Measurements from ENCODE around the gene OPCML. TPM values are rescaled to one million over a fixed set of nuclear protein-coding genes. Genes with fewer than 3 reads are reported as not detected.

Gene OPCML
- total and polyA plus RNA-seq, 2 experiments from 2014 or later, result 1.2 to 4.4 TPM

DNA sequence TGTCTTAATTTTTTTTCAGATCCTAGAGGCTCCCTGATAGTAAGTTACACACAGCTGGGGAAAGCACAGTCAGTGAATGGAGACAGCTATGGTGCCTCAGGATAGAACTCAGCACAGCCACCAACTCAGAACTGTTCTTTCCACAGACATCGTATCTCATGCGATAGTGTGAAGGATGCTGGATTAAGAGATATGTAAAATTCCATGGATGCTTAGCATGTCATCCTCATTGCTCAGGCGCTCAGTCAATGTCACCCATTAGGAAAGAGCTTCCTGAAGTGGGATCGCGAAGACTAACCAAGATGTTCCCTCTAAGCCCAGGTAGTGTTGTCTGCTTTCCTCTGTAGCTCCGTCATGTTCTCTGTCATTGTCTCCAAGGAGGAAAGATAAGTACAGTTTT is 1000.4 kb downstream of the OPCML start (continued):
- TF ChIP-seq, protein P1, sequence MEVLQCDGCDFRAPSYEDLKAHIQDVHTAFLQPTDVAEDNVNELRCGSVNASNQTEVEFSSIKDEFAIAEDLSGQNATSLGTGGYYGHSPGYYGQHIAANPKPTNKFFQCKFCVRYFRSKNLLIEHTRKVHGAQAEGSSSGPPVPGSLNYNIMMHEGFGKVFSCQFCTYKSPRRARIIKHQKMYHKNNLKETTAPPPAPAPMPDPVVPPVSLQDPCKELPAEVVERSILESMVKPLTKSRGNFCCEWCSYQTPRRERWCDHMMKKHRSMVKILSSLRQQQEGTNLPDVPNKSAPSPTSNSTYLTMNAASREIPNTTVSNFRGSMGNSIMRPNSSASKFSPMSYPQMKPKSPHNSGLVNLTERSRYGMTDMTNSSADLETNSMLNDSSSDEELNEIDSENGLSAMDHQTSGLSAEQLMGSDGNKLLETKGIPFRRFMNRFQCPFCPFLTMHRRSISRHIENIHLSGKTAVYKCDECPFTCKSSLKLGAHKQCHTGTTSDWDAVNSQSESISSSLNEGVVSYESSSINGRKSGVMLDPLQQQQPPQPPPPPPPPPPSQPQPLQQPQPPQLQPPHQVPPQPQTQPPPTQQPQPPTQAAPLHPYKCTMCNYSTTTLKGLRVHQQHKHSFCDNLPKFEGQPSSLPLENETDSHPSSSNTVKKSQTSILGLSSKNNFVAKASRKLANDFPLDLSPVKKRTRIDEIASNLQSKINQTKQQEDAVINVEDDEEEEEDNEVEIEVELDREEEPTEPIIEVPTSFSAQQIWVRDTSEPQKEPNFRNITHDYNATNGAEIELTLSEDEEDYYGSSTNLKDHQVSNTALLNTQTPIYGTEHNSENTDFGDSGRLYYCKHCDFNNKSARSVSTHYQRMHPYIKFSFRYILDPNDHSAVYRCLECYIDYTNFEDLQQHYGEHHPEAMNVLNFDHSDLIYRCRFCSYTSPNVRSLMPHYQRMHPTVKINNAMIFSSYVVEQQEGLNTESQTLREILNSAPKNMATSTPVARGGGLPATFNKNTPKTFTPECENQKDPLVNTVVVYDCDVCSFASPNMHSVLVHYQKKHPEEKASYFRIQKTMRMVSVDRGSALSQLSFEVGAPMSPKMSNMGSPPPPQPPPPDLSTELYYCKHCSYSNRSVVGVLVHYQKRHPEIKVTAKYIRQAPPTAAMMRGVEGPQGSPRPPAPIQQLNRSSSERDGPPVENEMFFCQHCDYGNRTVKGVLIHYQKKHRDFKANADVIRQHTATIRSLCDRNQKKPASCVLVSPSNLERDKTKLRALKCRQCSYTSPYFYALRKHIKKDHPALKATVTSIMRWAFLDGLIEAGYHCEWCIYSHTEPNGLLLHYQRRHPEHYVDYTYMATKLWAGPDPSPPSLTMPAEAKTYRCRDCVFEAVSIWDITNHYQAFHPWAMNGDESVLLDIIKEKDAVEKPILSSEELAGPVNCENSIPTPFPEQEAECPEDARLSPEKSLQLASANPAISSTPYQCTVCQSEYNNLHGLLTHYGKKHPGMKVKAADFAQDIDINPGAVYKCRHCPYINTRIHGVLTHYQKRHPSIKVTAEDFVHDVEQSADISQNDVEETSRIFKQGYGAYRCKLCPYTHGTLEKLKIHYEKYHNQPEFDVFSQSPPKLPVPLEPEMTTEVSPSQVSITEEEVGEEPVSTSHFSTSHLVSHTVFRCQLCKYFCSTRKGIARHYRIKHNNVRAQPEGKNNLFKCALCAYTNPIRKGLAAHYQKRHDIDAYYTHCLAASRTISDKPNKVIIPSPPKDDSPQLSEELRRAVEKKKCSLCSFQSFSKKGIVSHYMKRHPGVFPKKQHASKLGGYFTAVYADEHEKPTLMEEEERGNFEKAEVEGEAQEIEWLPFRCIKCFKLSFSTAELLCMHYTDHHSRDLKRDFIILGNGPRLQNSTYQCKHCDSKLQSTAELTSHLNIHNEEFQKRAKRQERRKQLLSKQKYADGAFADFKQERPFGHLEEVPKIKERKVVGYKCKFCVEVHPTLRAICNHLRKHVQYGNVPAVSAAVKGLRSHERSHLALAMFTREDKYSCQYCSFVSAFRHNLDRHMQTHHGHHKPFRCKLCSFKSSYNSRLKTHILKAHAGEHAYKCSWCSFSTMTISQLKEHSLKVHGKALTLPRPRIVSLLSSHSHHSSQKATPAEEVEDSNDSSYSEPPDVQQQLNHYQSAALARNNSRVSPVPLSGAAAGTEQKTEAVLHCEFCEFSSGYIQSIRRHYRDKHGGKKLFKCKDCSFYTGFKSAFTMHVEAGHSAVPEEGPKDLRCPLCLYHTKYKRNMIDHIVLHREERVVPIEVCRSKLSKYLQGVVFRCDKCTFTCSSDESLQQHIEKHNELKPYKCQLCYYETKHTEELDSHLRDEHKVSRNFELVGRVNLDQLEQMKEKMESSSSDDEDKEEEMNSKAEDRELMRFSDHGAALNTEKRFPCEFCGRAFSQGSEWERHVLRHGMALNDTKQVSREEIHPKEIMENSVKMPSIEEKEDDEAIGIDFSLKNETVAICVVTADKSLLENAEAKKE (CRISPR knock-in tag; IDR thresholded peaks at IDR 0.05), result no peak
- no peak for TF ChIP-seq STAT1 (IDR thresholded peaks at IDR 0.05; ENCODE audit: unreplicated experiment)
- no peak for TF ChIP-seq EZH2 (IDR thresholded peaks at IDR 0.05; ENCODE audit: low read depth, unreplicated experiment)
- TF ChIP-seq, protein P2, sequence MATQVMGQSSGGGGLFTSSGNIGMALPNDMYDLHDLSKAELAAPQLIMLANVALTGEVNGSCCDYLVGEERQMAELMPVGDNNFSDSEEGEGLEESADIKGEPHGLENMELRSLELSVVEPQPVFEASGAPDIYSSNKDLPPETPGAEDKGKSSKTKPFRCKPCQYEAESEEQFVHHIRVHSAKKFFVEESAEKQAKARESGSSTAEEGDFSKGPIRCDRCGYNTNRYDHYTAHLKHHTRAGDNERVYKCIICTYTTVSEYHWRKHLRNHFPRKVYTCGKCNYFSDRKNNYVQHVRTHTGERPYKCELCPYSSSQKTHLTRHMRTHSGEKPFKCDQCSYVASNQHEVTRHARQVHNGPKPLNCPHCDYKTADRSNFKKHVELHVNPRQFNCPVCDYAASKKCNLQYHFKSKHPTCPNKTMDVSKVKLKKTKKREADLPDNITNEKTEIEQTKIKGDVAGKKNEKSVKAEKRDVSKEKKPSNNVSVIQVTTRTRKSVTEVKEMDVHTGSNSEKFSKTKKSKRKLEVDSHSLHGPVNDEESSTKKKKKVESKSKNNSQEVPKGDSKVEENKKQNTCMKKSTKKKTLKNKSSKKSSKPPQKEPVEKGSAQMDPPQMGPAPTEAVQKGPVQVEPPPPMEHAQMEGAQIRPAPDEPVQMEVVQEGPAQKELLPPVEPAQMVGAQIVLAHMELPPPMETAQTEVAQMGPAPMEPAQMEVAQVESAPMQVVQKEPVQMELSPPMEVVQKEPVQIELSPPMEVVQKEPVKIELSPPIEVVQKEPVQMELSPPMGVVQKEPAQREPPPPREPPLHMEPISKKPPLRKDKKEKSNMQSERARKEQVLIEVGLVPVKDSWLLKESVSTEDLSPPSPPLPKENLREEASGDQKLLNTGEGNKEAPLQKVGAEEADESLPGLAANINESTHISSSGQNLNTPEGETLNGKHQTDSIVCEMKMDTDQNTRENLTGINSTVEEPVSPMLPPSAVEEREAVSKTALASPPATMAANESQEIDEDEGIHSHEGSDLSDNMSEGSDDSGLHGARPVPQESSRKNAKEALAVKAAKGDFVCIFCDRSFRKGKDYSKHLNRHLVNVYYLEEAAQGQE (IDR thresholded peaks at IDR 0.05; ENCODE audit: unreplicated experiment), result no peak

DNA sequence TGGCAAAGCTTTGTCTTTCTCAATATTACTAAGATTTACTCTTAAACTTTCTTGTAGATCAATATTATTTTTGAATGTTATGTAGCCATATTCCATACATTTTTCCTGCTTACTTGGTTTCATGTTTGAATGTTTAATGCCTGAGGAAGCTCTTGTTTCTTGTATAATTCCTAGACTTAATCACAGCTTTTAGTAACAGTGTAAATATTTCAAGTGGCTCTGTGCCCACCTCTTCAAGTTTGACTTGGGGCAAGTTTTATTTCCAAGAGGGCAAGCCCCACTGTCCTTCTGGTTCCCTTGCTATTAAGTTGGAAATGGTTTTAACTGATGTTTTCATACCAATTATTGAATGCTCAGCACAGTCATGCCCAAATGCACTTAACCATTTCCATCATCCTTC is 1004.1 kb downstream of the OPCML start:
- H4K20me1 ChIP-seq (replicated peaks; ENCODE audit: insufficient read depth), result no peaks in the 10 kb centered on the region
- H3K4me1 ChIP-seq (ENCODE audit: insufficient read depth), result peaks cover 6% of the 10 kb centered on the region
- H2AFZ ChIP-seq, result no peak overlapping the region
- H3K4me2 ChIP-seq, result no peak overlapping the region
- H3F3A ChIP-seq (replicated peaks; ENCODE audit: low read depth), result no peaks in the 10 kb centered on the region
- no peaks in the 10 kb centered on the region for H3K79me2 ChIP-seq (replicated peaks; ENCODE audit: insufficient read depth)
- Mint-ChIP-seq H3K9me3 (no peaks in the 10 kb centered on the region), H3K27me3 (ENCODE audit: insufficient read depth, low read depth, poor library complexity) (peaks cover 3% of the 10 kb centered on the region), H3K4me1 (peaks cover 8% of the 10 kb centered on the region), H3K27ac (no peak overlapping the region), H3K4me3 (no peak overlapping the region), H3K36me3 (ENCODE audit: low read depth) (no peaks in the 10 kb centered on the region)
- peaks cover 6% of the 10 kb centered on the region; the same call in 1 of the 2 replicates for H3K9me2 ChIP-seq (ENCODE audit: insufficient read depth)
- no peak overlapping the region for H3K27ac ChIP-seq (ENCODE audit: low read depth)
- no peaks in the 10 kb centered on the region for H3K36me3 ChIP-seq (ENCODE audit: insufficient read depth)
- DNase-seq (ENCODE audit: low spot score) (no peak), ATAC-seq (no peak)
- no peaks in the 10 kb centered on the region for H3K27me3 ChIP-seq (ENCODE audit: insufficient read depth)
- no peak overlapping the region for H3K4me3 ChIP-seq
- TF ChIP-seq, protein P3, sequence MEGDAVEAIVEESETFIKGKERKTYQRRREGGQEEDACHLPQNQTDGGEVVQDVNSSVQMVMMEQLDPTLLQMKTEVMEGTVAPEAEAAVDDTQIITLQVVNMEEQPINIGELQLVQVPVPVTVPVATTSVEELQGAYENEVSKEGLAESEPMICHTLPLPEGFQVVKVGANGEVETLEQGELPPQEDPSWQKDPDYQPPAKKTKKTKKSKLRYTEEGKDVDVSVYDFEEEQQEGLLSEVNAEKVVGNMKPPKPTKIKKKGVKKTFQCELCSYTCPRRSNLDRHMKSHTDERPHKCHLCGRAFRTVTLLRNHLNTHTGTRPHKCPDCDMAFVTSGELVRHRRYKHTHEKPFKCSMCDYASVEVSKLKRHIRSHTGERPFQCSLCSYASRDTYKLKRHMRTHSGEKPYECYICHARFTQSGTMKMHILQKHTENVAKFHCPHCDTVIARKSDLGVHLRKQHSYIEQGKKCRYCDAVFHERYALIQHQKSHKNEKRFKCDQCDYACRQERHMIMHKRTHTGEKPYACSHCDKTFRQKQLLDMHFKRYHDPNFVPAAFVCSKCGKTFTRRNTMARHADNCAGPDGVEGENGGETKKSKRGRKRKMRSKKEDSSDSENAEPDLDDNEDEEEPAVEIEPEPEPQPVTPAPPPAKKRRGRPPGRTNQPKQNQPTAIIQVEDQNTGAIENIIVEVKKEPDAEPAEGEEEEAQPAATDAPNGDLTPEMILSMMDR (conservative IDR thresholded peaks at IDR 0.05; ENCODE audit: low read depth in 2 of 2), result no peak
- TF ChIP-seq POLR2AphosphoS5 (IDR thresholded peaks at IDR 0.05; ENCODE audit: low read depth), result no peak
- no peak for TF ChIP-seq EZH2phosphoT487 (IDR thresholded peaks at IDR 0.05; ENCODE audit: unreplicated experiment)
- TF ChIP-seq, protein P2 (IDR thresholded peaks at IDR 0.05; ENCODE audit: unreplicated experiment), result no peak
- TF ChIP-seq, protein P4, sequence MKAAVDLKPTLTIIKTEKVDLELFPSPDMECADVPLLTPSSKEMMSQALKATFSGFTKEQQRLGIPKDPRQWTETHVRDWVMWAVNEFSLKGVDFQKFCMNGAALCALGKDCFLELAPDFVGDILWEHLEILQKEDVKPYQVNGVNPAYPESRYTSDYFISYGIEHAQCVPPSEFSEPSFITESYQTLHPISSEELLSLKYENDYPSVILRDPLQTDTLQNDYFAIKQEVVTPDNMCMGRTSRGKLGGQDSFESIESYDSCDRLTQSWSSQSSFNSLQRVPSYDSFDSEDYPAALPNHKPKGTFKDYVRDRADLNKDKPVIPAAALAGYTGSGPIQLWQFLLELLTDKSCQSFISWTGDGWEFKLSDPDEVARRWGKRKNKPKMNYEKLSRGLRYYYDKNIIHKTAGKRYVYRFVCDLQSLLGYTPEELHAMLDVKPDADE (IDR thresholded peaks at IDR 0.05), result no peak

All from GM23338 (cell line).